H1 (cell line): ENCODE measurements around the gene PIAS1. TPM values are rescaled to one million over a fixed set of nuclear protein-coding genes. Genes with fewer than 3 reads are reported as not detected.

ENCODE experiments used
- CTCF ChIA-PET: fragments of 300-600 bp; sonication (Branson Sonifier 250); formaldehyde crosslinking; loops from one replicate; lab custom pipeline; 2021; ENCODE audit not compliant: partially characterized antibody; lab: Charles Lee
- POLR2A ChIA-PET: fragments of 300-600 bp; sonication (Branson Sonifier 250); formaldehyde crosslinking; loops from one replicate; lab custom pipeline; 2021; ENCODE audit warnings: inconsistent platforms; ENCODE audit not compliant: partially characterized antibody; lab: Charles Lee
- DNase-seq, 2 experiments: peaks; one replicate each; pipeline versions ENCODE4 v3.0.0 to v3.0.0-alpha.2; 2010 to 2022; ENCODE audit warnings: low spot score in 2 of 2, low read depth in 1 of 2, mixed read lengths in 1 of 2
- FAIRE-seq: peaks from 2 replicates; lab custom pipeline; 2011; peaks lifted over from hg19 to GRCh38; lab: Jason Lieb, UNC
- H2AFZ ChIP-seq: 2 replicates; pipeline ENCODE4 v1.8.1; 2012; ENCODE audit warnings: low read length, inconsistent platforms
- H2AK5ac ChIP-seq: 2 replicates; pipeline ENCODE4 v1.6.1; 2013; ENCODE audit warnings: low read depth, low read length
- H2BK120ac ChIP-seq: replicated peaks from 2 replicates; pipeline ENCODE3; 2013; ENCODE audit warnings: low read depth, low read length, inconsistent platforms
- H2BK12ac ChIP-seq: 2 replicates; pipeline ENCODE4 v1.6.1; 2013; ENCODE audit warnings: low read depth, low read length
- H2BK15ac ChIP-seq: 2 replicates; pipeline ENCODE4 v1.6.1; 2013; ENCODE audit warnings: low read length
- H2BK20ac ChIP-seq: 2 replicates; pipeline ENCODE4 v1.6.1; 2013; ENCODE audit warnings: low read length
- H2BK5ac ChIP-seq: 2 replicates; pipeline ENCODE4 v1.6.1; 2013; ENCODE audit warnings: low read depth, low read length
- H3K14ac ChIP-seq: 2 replicates; pipeline ENCODE4 v1.6.1; 2013; ENCODE audit warnings: inconsistent platforms; ENCODE audit not compliant: insufficient read length
- H3K18ac ChIP-seq: 2 replicates; pipeline ENCODE4 v1.6.1; 2013; ENCODE audit warnings: low read length; ENCODE audit errors: extremely low read depth
- H3K23ac ChIP-seq: 2 replicates; pipeline ENCODE4 v1.6.1; 2013; ENCODE audit warnings: inconsistent platforms; ENCODE audit not compliant: insufficient read length
- H3K23me2 ChIP-seq: 2 replicates; pipeline ENCODE4 v1.6.1; 2013; ENCODE audit warnings: low read depth, low read length
- H3K27ac ChIP-seq: 2 replicates; pipeline ENCODE4 v1.6.1; 2011; ENCODE audit warnings: low read depth, low read length, inconsistent platforms
- H3K27me3 ChIP-seq, 4 experiments: replicated peaks in 1 of 4; 1 replicate in 1 of 4; 2 replicates in 3 of 4; pipeline versions ENCODE4 v1.6.1 to v1.8.1; 2011 to 2013; ENCODE audit warnings: low read length in 3 of 4, mild to moderate bottlenecking in 3 of 4, inconsistent platforms in 2 of 4, mixed read lengths in 2 of 4, moderate library complexity in 1 of 4; ENCODE audit not compliant: control insufficient read depth in 3 of 4, insufficient read depth in 3 of 4; ENCODE audit errors: extremely low read depth in 1 of 4
- H3K36me3 ChIP-seq, 4 experiments: 2 replicates each; pipeline versions ENCODE4 v1.6.1 to v1.8.1; 2011 to 2013; ENCODE audit warnings: mild to moderate bottlenecking in 4 of 4, low read length in 3 of 4, moderate library complexity in 2 of 4, control low read depth in 1 of 4, inconsistent platforms in 1 of 4; ENCODE audit not compliant: insufficient read depth in 4 of 4, control insufficient read depth in 2 of 4
- H3K4ac ChIP-seq: replicated peaks from 2 replicates; pipeline ENCODE3; 2013; ENCODE audit warnings: low read length, low read depth, mixed read lengths, inconsistent platforms; ENCODE audit not compliant: insufficient read length
- H3K4me1 ChIP-seq, 4 experiments: replicated peaks in 1 of 4; 1 replicate in 1 of 4; 2 replicates in 3 of 4; pipeline versions ENCODE4 v1.6.1 to v1.8.1; 2011 to 2013; ENCODE audit warnings: low read length in 3 of 4, inconsistent platforms in 2 of 4, mixed read lengths in 1 of 4; ENCODE audit not compliant: insufficient read depth in 4 of 4, control insufficient read depth in 3 of 4
- H3K4me2 ChIP-seq, 2 experiments: 2 replicates each; pipeline versions ENCODE4 v1.6.1 to v1.8.1; 2011 to 2013; ENCODE audit warnings: low read depth in 2 of 2, low read length in 2 of 2, control low read depth in 1 of 2, inconsistent platforms in 1 of 2, mild to moderate bottlenecking in 1 of 2; ENCODE audit not compliant: insufficient read depth in 1 of 2
- H3K4me3 ChIP-seq, 4 experiments: fragments of 200-600, 300-600 bp in 1 of 4; sonication (generic), shearing (Covaris generic), sonication (Bioruptor Twin) in 1 of 4; 2 replicates each; pipeline versions ENCODE4 v1.5.1 to v1.8.1; 2011 to 2016; ENCODE audit warnings: low read length in 4 of 4, low read depth in 3 of 4, control low read depth in 2 of 4, inconsistent platforms in 2 of 4, mild to moderate bottlenecking in 2 of 4, mixed read lengths in 1 of 4, moderate library complexity in 1 of 4; ENCODE audit not compliant: insufficient read depth in 2 of 4; ENCODE audit errors: extremely low read depth in 1 of 4
- H3K56ac ChIP-seq: replicated peaks from 2 replicates; pipeline ENCODE3; 2013; ENCODE audit warnings: low read depth, mild to moderate bottlenecking, mixed read lengths, low read length, inconsistent platforms; ENCODE audit not compliant: insufficient read length
- H3K79me1 ChIP-seq: 2 replicates; pipeline ENCODE4 v1.6.1; 2013; ENCODE audit warnings: low read depth, low read length, control low read depth
- H3K79me2 ChIP-seq, 2 experiments: 2 replicates each; pipeline versions ENCODE4 v1.6.1 to v1.8.1; 2012 to 2013; ENCODE audit warnings: low read length in 2 of 2, mild to moderate bottlenecking in 2 of 2, inconsistent platforms in 1 of 2; ENCODE audit not compliant: insufficient read depth in 2 of 2, control insufficient read depth in 1 of 2
- H3K9ac ChIP-seq, 4 experiments: replicated peaks in 1 of 4; 1 replicate in 1 of 4; 2 replicates in 3 of 4; pipeline versions ENCODE4 v1.6.1 to v1.8.1; 2011 to 2013; ENCODE audit warnings: low read depth in 3 of 4, low read length in 3 of 4, control low read depth in 2 of 4, mild to moderate bottlenecking in 2 of 4, moderate library complexity in 2 of 4, inconsistent platforms in 1 of 4; ENCODE audit errors: extremely low read depth in 1 of 4
- H3K9me3 ChIP-seq, 2 experiments: 2 replicates each; pipeline versions ENCODE4 v1.6.1 to v1.8.1; 2012 to 2013; ENCODE audit warnings: mild to moderate bottlenecking in 2 of 2, moderate library complexity in 2 of 2, control low read depth in 1 of 2, inconsistent platforms in 1 of 2, low read depth in 1 of 2, low read length in 1 of 2, mixed read lengths in 1 of 2; ENCODE audit not compliant: insufficient read depth in 2 of 2
- H4K20me1 ChIP-seq, 2 experiments: replicated peaks in 1 of 2; 2 replicates each; pipeline versions ENCODE3 to v1.8.1; 2011 to 2013; ENCODE audit warnings: inconsistent platforms in 2 of 2, low read length in 2 of 2, mild to moderate bottlenecking in 1 of 2; ENCODE audit not compliant: insufficient read depth in 2 of 2, control insufficient read depth in 1 of 2
- H4K5ac ChIP-seq: 2 replicates; pipeline ENCODE4 v1.6.1; 2013; ENCODE audit warnings: low read length, low read depth, mixed read lengths, inconsistent platforms; ENCODE audit not compliant: insufficient read length
- H4K8ac ChIP-seq: 2 replicates; pipeline ENCODE4 v1.8.0; 2013; ENCODE audit warnings: mild to moderate bottlenecking, moderate library complexity, low read length, inconsistent platforms; ENCODE audit not compliant: insufficient read depth; ENCODE audit errors: extremely low read depth
- H4K91ac ChIP-seq: replicated peaks from 2 replicates; pipeline ENCODE3; 2013; ENCODE audit warnings: low read length, mixed read lengths, inconsistent platforms; ENCODE audit not compliant: insufficient read length
- CHD1 ChIP-seq: IDR thresholded peaks from 2 replicates; pipeline ENCODE4 v1.6.1; 2012; ENCODE audit warnings: low read depth, low read length, improper control_type of control experiment
- CTBP2 ChIP-seq: IDR thresholded peaks from 2 replicates; pipeline ENCODE4 v1.7.0; 2011; ENCODE audit warnings: borderline replicate concordance, mild to moderate bottlenecking, moderate library complexity, mixed read lengths, low read length; ENCODE audit not compliant: insufficient read depth, insufficient read length
- EP300 ChIP-seq, 2 experiments: IDR thresholded peaks; 1 replicate in 1 of 2; 2 replicates in 1 of 2; pipeline ENCODE4 v1.6.1; 2011 to 2012; ENCODE audit warnings: low read depth in 2 of 2, low read length in 2 of 2, mild to moderate bottlenecking in 2 of 2, borderline replicate concordance in 1 of 2, inconsistent platforms in 1 of 2, moderate library complexity in 1 of 2
- EZH2 ChIP-seq: fragments of 200-600 bp; sonication (generic); IDR thresholded peaks from 2 replicates; pipeline ENCODE4 v1.7.1; 2012; ENCODE audit warnings: low read depth, mild to moderate bottlenecking, moderate library complexity, low read length, inconsistent platforms; ENCODE audit not compliant: severe bottlenecking
- JUN ChIP-seq: IDR thresholded peaks from 2 replicates; pipeline ENCODE4 v1.6.1; 2011; ENCODE audit warnings: low read depth, mild to moderate bottlenecking, improper control_type of control experiment, low read length
- JUND ChIP-seq: IDR thresholded peaks from 2 replicates; pipeline ENCODE4 v1.6.1; 2011; ENCODE audit warnings: mild to moderate bottlenecking, improper control_type of control experiment, low read length
- KDM5A ChIP-seq: fragments of 200-600 bp; IDR thresholded peaks from 2 replicates; pipeline ENCODE4 v1.7.1; 2012; ENCODE audit warnings: mild to moderate bottlenecking, low read length, inconsistent platforms, mixed read lengths
- RFX5 ChIP-seq: IDR thresholded peaks from 2 replicates; pipeline ENCODE4 v1.6.1; 2011; ENCODE audit warnings: low read depth, low read length, improper control_type of control experiment, borderline replicate concordance
- SIX5 ChIP-seq: IDR thresholded peaks from 2 replicates; pipeline ENCODE4 v1.6.1; 2011; ENCODE audit warnings: mild to moderate bottlenecking, low read depth, low read length
- SUZ12 ChIP-seq: fragments of 200-600 bp; sonication (generic); IDR thresholded peaks from 2 replicates; pipeline ENCODE4 v1.6.1; 2012; ENCODE audit warnings: mild to moderate bottlenecking, inconsistent platforms, low read length, moderate library complexity, mixed read lengths
- TBP ChIP-seq: IDR thresholded peaks from 2 replicates; pipeline ENCODE4 v1.6.1; 2011; ENCODE audit warnings: low read depth, low read length, improper control_type of control experiment
- YY1 ChIP-seq: IDR thresholded peaks from 2 replicates; pipeline ENCODE4 v1.6.1; 2011; ENCODE audit warnings: low read depth, mild to moderate bottlenecking, low read length
- WGBS, 2 experiments: shearing (Covaris generic) in 1 of 2; methylation state at CpG; one replicate each; pipeline versions ENCODE4 v1.1.6 to v1.1.7; 2013 to 2015; ENCODE audit warnings: low lambda C conversion rate in 2 of 2, mixed read lengths in 2 of 2, inconsistent platforms in 1 of 2, low coverage in 1 of 2, missing lambda C conversion rate in 1 of 2; ENCODE audit not compliant: insufficient replicate concordance in 2 of 2, insufficient coverage in 1 of 2, insufficient read length in 1 of 2; ENCODE audit errors: extremely low coverage in 1 of 2, missing lambda C conversion rate in 1 of 2; 5-methylcytosine and 5-hydroxymethylcytosine counted together
- polyA plus RNA-seq, 7 experiments: library from polyadenylated mRNA; depleted of rRNA in 3 of 7; stranded (reverse) in 5 of 7; unstranded in 2 of 7; fragments of >200 nt in 5 of 7; fragments of 200-250 nt in 2 of 7; gene quantifications; 1 replicate in 5 of 7; 2 replicates in 1 of 7; 4 replicates in 1 of 7; pipeline versions ENCODE4 v1.2.1 to v1.2.3, GENCODE V29; 2011 to 2013; ENCODE audit warnings: missing spikeins in 2 of 7, mixed read lengths in 2 of 7
- total RNA-seq: library from RNA; stranded (reverse); fragmentation: NEBNext Ultra II Directional; extraction: Animal tissue kit (Norgen Biotek cat#: 25700); gene quantifications from 2 replicates; pipeline ENCODE4 v1.2.1, GENCODE V29; 2021

The PIAS1 gene
- total and polyA plus RNA-seq, 2 of the 8 experiments (the other 6 are each of a cell fraction or from before 2014, with no cell fraction given) = 30.8 to 34.5 TPM

- H3K23ac ChIP-seq = no peak overlapping the region
- ChIA-PET CTCF (interaction anchor here (0.6 to 2.2 kb wide), 3 partner anchors 11 to 65 kb away, joined by 3 to 14 read pairs (median 9); no protein-coding TSS in a partner anchor), POLR2A (interaction anchor here (0.6 to 3.1 kb wide), 6 partner anchors 8 to 1208 kb away, joined by 3 to 11 read pairs (median 3); partner anchors contain the start of genes CLN6 and FEM1B)
- no peak overlapping the region for H4K5ac ChIP-seq
- 0 out of 2 replicates have a peak overlapping the region, but pooled peaks have one; percentile 18 for H2BK20ac ChIP-seq
- no peak overlapping the region for H2BK15ac ChIP-seq
- no peaks in the 10 kb centered on the region for H3K79me1 ChIP-seq
- H3K4me2 ChIP-seq = no peak overlapping the region
- H2BK5ac ChIP-seq = no peak overlapping the region
- no peak overlapping the region for H3K27ac ChIP-seq
- no peaks in the 10 kb centered on the region for H3K36me3 ChIP-seq
- H3K4me1 ChIP-seq = peaks cover 0 to 5% (median 0%) of the 10 kb centered on the region in 4 experiments; a peak in 1 of 7 replicates
- H3K9ac ChIP-seq = no peak overlapping the region; a peak in 1 of 7 replicates
- H3K9me3 ChIP-seq = peaks cover 0 to 9% of the 10 kb centered on the region in 2 experiments; a peak in 1 of 4 replicates
- no peak overlapping the region for H3K4me3 ChIP-seq
- H2BK12ac ChIP-seq = peak overlapping the region; percentile 43
- no peak overlapping the region for H3K4ac ChIP-seq
- H3K14ac ChIP-seq = no peak overlapping the region
- H4K91ac ChIP-seq = no peak overlapping the region
- DNase-seq = peak in 1 of 2 experiments; percentile 32
- WGBS, 2 experiments = 90% methylated on average over 5 of the region's 5 CpGs; no CpG with 5 or more reads in 1 of the 2 experiments
- no peaks in the 10 kb centered on the region for H3K27me3 ChIP-seq
- no peak overlapping the region for H2BK120ac ChIP-seq
- no peaks in the 10 kb centered on the region for H4K20me1 ChIP-seq
- H2AFZ ChIP-seq = 0 out of 2 replicates have a peak overlapping the region, but pooled peaks have one; percentile 13
- no peaks in the 10 kb centered on the region for H3K23me2 ChIP-seq
- H2AK5ac ChIP-seq = no peak overlapping the region
- no peak overlapping the region for H3K56ac ChIP-seq
- H4K8ac ChIP-seq = no peak overlapping the region
- no peak overlapping the region for H3K18ac ChIP-seq
- peak; percentile 68 for FAIRE-seq
- no peaks in the 10 kb centered on the region for H3K79me2 ChIP-seq
- TF ChIP-seq RFX5 (no peak), SUZ12 (no peak), YY1 (no peak), CTBP2 (no peak), SIX5 (no peak), JUN (no peak), KDM5A (no peak), JUND (no peak), EZH2 (no peak), CHD1 (no peak), TBP (no peak), EP300 (IDR thresholded peaks at IDR 0.05; ENCODE audit: borderline replicate concordance in 1 of 2, low read depth in 2 of 2, low read length in 2 of 2) (no peak)
These were observed 187.2 kb downstream of the PIAS1 start for GRCh38 chr15:68241088-68241935.
